ENCODE results near the gene ADGRV1.

Gene ADGRV1

DNA sequence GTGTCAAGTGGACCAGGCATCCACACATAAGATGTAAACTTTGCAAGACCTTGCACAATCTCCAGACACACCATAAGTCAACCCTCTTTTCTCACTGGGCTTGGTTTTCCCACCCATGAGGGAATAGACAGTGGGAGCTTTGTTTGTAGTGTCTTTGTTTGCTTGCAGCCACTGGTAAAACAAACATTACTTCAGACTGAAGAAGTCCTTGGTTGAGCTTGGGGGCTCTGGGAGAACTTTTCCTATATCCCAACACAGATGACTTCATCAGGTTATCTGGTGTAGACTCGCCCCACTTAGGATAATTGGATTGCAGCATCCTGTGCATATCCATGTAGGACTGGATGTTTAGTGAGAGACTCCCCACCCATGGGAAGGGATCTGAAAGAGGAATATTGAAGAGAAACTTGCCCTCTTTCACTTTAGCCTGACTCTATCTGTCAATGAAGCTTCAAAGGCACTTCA lies 11.5 kb upstream of the ADGRV1 start:
- no peak overlapping the region for H3K9ac ChIP-seq (ENCODE audit: low read depth, low read length, poor library complexity, severe bottlenecking)
- no peaks in the 10 kb centered on the region for H4K20me1 ChIP-seq (ENCODE audit: insufficient read depth, low read length, poor library complexity, severe bottlenecking)
- H3K4me2 ChIP-seq (ENCODE audit: low read depth, low read length, poor library complexity, severe bottlenecking): no peak overlapping the region
- no peak overlapping the region for H2AFZ ChIP-seq (ENCODE audit: low read length)
- no peak overlapping the region for H3K4me3 ChIP-seq (ENCODE audit: low read length, poor library complexity, severe bottlenecking)
- no peaks in the 10 kb centered on the region for H3K79me2 ChIP-seq (ENCODE audit: insufficient read depth, low read length)
- no peaks in the 10 kb centered on the region for H3K36me3 ChIP-seq (ENCODE audit: insufficient read depth, low read length)
- H3K27me3 ChIP-seq (ENCODE audit: insufficient read depth, low read length, poor library complexity, severe bottlenecking): no peaks in the 10 kb centered on the region
- no peaks in the 10 kb centered on the region for H3K4me1 ChIP-seq (ENCODE audit: insufficient read depth, low read length, poor library complexity, severe bottlenecking)
- H3F3A ChIP-seq (ENCODE audit: low read depth): no peaks in the 10 kb centered on the region
- H3K9me3 ChIP-seq (ENCODE audit: insufficient read depth, low read depth, low read length): no peaks in the 10 kb centered on the region
- TF ChIP-seq, protein P1, sequence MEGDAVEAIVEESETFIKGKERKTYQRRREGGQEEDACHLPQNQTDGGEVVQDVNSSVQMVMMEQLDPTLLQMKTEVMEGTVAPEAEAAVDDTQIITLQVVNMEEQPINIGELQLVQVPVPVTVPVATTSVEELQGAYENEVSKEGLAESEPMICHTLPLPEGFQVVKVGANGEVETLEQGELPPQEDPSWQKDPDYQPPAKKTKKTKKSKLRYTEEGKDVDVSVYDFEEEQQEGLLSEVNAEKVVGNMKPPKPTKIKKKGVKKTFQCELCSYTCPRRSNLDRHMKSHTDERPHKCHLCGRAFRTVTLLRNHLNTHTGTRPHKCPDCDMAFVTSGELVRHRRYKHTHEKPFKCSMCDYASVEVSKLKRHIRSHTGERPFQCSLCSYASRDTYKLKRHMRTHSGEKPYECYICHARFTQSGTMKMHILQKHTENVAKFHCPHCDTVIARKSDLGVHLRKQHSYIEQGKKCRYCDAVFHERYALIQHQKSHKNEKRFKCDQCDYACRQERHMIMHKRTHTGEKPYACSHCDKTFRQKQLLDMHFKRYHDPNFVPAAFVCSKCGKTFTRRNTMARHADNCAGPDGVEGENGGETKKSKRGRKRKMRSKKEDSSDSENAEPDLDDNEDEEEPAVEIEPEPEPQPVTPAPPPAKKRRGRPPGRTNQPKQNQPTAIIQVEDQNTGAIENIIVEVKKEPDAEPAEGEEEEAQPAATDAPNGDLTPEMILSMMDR (conservative IDR thresholded peaks at IDR 0.05; ENCODE audit: low read length): no peak
- no peak for TF ChIP-seq EZH2phosphoT487 (IDR thresholded peaks at IDR 0.05; ENCODE audit: borderline replicate concordance)
- no peaks in the 10 kb centered on the region for H3K9me2 ChIP-seq (replicated peaks; ENCODE audit: low read depth, low read length)

DNA sequence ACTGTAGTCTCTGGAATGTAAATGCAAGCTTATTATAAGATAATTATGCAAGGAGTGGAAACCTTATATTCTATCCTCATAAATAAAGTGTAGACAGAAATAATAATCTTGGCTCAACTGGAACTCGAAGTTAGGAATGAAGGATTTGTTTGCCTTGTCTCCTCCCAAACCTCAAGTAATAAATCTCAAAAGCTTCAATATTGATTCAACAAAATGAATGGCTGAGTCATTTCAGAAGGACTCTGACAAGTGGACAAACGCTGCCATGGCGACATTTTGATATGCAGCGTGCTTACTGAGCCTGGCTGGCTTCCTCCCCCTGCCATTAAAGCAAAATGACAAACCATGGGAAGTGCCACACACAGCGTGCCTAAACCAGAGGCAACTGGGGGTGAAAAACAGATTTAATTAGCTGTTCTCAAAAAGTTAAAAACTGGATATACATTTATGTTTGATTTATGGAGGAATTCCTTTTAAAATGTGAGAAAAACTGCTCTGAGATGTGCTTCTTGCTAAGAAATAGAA lies 10.5 kb upstream of the ADGRV1 start:
- Histone ChIP-seq H3K27me3 (ENCODE audit: insufficient read depth, low read length, poor library complexity, severe bottlenecking) (no peaks in the 10 kb centered on the region), H2AFZ (ENCODE audit: low read length) (no peak overlapping the region), H3F3A (ENCODE audit: low read depth) (no peaks in the 10 kb centered on the region), H4K20me1 (ENCODE audit: insufficient read depth, low read length, poor library complexity, severe bottlenecking) (no peaks in the 10 kb centered on the region), H3K9me3 (ENCODE audit: insufficient read depth, low read depth, low read length) (no peaks in the 10 kb centered on the region), H3K4me2 (ENCODE audit: low read depth, low read length, poor library complexity, severe bottlenecking) (no peak overlapping the region), H3K4me1 (ENCODE audit: insufficient read depth, low read length, poor library complexity, severe bottlenecking) (no peaks in the 10 kb centered on the region), H3K36me3 (ENCODE audit: insufficient read depth, low read length) (no peaks in the 10 kb centered on the region), H3K4me3 (ENCODE audit: low read length, poor library complexity, severe bottlenecking) (no peak overlapping the region), H3K79me2 (ENCODE audit: insufficient read depth, low read length) (no peaks in the 10 kb centered on the region), H3K9ac (ENCODE audit: low read depth, low read length, poor library complexity, severe bottlenecking) (no peak overlapping the region), H3K9me2 (replicated peaks; ENCODE audit: low read depth, low read length) (no peaks in the 10 kb centered on the region)
- no peak for TF ChIP-seq EZH2phosphoT487 (IDR thresholded peaks at IDR 0.05; ENCODE audit: borderline replicate concordance)
- TF ChIP-seq, protein P1 (conservative IDR thresholded peaks at IDR 0.05; ENCODE audit: low read length): no peak

DNA sequence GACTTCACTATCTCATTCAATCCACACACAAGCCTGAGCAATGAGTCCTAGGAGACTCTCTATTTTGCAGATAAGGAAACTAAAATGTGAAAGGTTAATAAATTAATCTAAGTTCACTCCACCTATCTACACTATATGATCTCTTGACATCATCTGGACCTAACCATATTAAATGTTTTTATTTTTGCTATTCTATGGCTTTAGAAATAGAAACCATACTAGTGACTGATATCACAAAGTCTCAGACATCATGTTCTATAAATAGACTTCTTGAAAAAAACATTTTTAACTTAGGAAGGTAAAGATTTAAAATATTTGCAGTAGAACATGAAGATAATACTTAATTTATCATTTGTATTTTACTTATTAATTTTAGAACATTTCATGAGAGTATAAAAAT lies 9.4 kb upstream of the ADGRV1 start:
- H3K4me3 ChIP-seq (ENCODE audit: low read length, poor library complexity, severe bottlenecking): no peak overlapping the region
- no peak overlapping the region for H3K9ac ChIP-seq (ENCODE audit: low read depth, low read length, poor library complexity, severe bottlenecking)
- TF ChIP-seq, protein P1 (conservative IDR thresholded peaks at IDR 0.05; ENCODE audit: low read length): no peak
- TF ChIP-seq EZH2phosphoT487 (IDR thresholded peaks at IDR 0.05; ENCODE audit: borderline replicate concordance): no peak
- no peak overlapping the region for H2AFZ ChIP-seq (ENCODE audit: low read length)
- no peak overlapping the region for H3K4me2 ChIP-seq (ENCODE audit: low read depth, low read length, poor library complexity, severe bottlenecking)
- H3K9me2 ChIP-seq (replicated peaks; ENCODE audit: low read depth, low read length): no peaks in the 10 kb centered on the region
- no peaks in the 10 kb centered on the region for H3F3A ChIP-seq (ENCODE audit: low read depth)
- H3K4me1 ChIP-seq (ENCODE audit: insufficient read depth, low read length, poor library complexity, severe bottlenecking): no peaks in the 10 kb centered on the region
- H3K36me3 ChIP-seq (ENCODE audit: insufficient read depth, low read length): no peaks in the 10 kb centered on the region
- no peaks in the 10 kb centered on the region for H3K27me3 ChIP-seq (ENCODE audit: insufficient read depth, low read length, poor library complexity, severe bottlenecking)
- no peaks in the 10 kb centered on the region for H3K9me3 ChIP-seq (ENCODE audit: insufficient read depth, low read depth, low read length)
- no peaks in the 10 kb centered on the region for H4K20me1 ChIP-seq (ENCODE audit: insufficient read depth, low read length, poor library complexity, severe bottlenecking)
- no peaks in the 10 kb centered on the region for H3K79me2 ChIP-seq (ENCODE audit: insufficient read depth, low read length)

All from Loucy (cell line).